HepG2 (cell line): Measurements from ENCODE around the gene ARAP1. TPM values are rescaled to one million over a fixed set of nuclear protein-coding genes. Genes with fewer than 3 reads are reported as not detected.

Source experiments
- ATAC-seq: fragments of 200-7000 bp; cut with Tn5 transposase; 3 replicates; pipeline ENCODE4 v1.9.1; 2020; ENCODE audit warnings: mild to moderate bottlenecking, moderate library complexity
- BruUV-seq: library from RNA; stranded (reverse); fragments of 400-500 nt; replicated peaks from 2 replicates; lab custom pipeline; 2021; lab: Mats Ljungman, UMichigan
- CTCF ChIA-PET: fragments of 300-600 bp; formaldehyde crosslinking; extraction: SDS; loops from one replicate; lab custom pipeline; 2021; ENCODE audit warnings: low total read pairs, inconsistent platforms, low intra/inter-chr PET ratio; lab: Yijun Ruan, JAX
- POLR2A ChIA-PET: fragments of 350-600 bp; sonication (Branson Sonifier 250); formaldehyde crosslinking; loops from one replicate; lab custom pipeline; 2020; ENCODE audit warnings: antibody characterized with exemption, inconsistent platforms; lab: Yijun Ruan, JAX
- DNase-seq: peaks from one replicate; pipeline ENCODE4 v3.0.0-alpha.2; 2015; ENCODE audit warnings: low spot score
- FAIRE-seq: peaks from 3 replicates; lab custom pipeline; 2011; peaks lifted over from hg19 to GRCh38; lab: Jason Lieb, UNC
- H2AFZ ChIP-seq: one replicate; pipeline ENCODE4 v1.6.1; 2011; ENCODE audit warnings: low read length, inconsistent platforms
- H3K27ac ChIP-seq: fragments of 300-600 bp; 3 replicates; pipeline ENCODE4 v1.8.0; 2011; ENCODE audit warnings: mixed run types, mild to moderate bottlenecking, mixed read lengths, low read length, inconsistent platforms; ENCODE audit not compliant: insufficient read depth; ENCODE audit errors: extremely low read length
- H3K27me3 ChIP-seq, 2 experiments: fragments of 200-600 bp in 1 of 2; 2 replicates in 1 of 2; 3 replicates in 1 of 2; pipeline versions ENCODE4 v1.6.0 to v1.8.0; 2011; ENCODE audit warnings: low read length in 2 of 2, mild to moderate bottlenecking in 2 of 2, moderate library complexity in 2 of 2, inconsistent platforms in 1 of 2; ENCODE audit not compliant: insufficient read depth in 2 of 2, control insufficient read depth in 1 of 2
- H3K36me3 ChIP-seq, 2 experiments: fragments of 200-600 bp in 1 of 2; replicated peaks in 1 of 2; 2 replicates in 1 of 2; 3 replicates in 1 of 2; pipeline versions ENCODE4 v1.5.1 to v1.8.0; 2011; ENCODE audit warnings: low read length in 2 of 2, inconsistent platforms in 1 of 2; ENCODE audit not compliant: insufficient read depth in 2 of 2, control insufficient read depth in 1 of 2
- H3K4me1 ChIP-seq: 2 replicates; pipeline ENCODE4 v1.5.1; 2012; ENCODE audit warnings: low read length, inconsistent platforms; ENCODE audit not compliant: insufficient read depth
- H3K4me2 ChIP-seq: 2 replicates; pipeline ENCODE4 v1.6.0; 2011; ENCODE audit warnings: low read depth, low read length, inconsistent platforms
- H3K4me3 ChIP-seq, 3 experiments: fragments of 200-600 bp in 1 of 3; sonication (generic), shearing (Covaris generic) in 1 of 3; replicated peaks in 1 of 3; 2 replicates each; pipeline ENCODE4 v1.5.1; 2011 to 2016; ENCODE audit warnings: low read length in 3 of 3, inconsistent platforms in 2 of 3, low read depth in 2 of 3, mild to moderate bottlenecking in 2 of 3, control low read depth in 1 of 3, mixed read lengths in 1 of 3; ENCODE audit not compliant: insufficient read depth in 1 of 3
- H3K79me2 ChIP-seq: one replicate; pipeline ENCODE4 v1.6.1; 2011; ENCODE audit warnings: low read length, inconsistent platforms; ENCODE audit not compliant: insufficient read depth
- H3K9ac ChIP-seq: 2 replicates; pipeline ENCODE4 v1.6.0; 2011; ENCODE audit warnings: mild to moderate bottlenecking, low read depth, low read length, inconsistent platforms; ENCODE audit not compliant: insufficient read depth
- H3K9me3 ChIP-seq: 2 replicates; pipeline ENCODE4 v1.5.1; 2012; ENCODE audit warnings: mild to moderate bottlenecking, low read length
- H4K20me1 ChIP-seq: 2 replicates; pipeline ENCODE4 v1.6.0; 2011; ENCODE audit warnings: inconsistent platforms, mild to moderate bottlenecking, low read length, moderate library complexity; ENCODE audit not compliant: insufficient read depth
- FOSL2 ChIP-seq: sonication (generic); formaldehyde crosslinking; IDR thresholded peaks from 2 replicates; pipeline ENCODE4 v1.4.0; 2020; ENCODE audit warnings: missing genetic modification reagents
- KAT2B ChIP-seq: fragments of 150-350 bp; IDR thresholded peaks from 2 replicates; pipeline ENCODE4 v1.6.1; 2014; ENCODE audit warnings: low read depth, low read length, borderline replicate concordance
- KDM6A ChIP-seq: IDR thresholded peaks from 2 replicates; pipeline ENCODE4 v1.6.1; 2016; ENCODE audit warnings: low read depth
- ZEB1 ChIP-seq: IDR thresholded peaks from 2 replicates; pipeline ENCODE4 v1.6.1; 2012; ENCODE audit warnings: mild to moderate bottlenecking, low read depth, inconsistent platforms; ENCODE audit not compliant: insufficient replicate concordance
- ZFP37 ChIP-seq: sonication (generic); formaldehyde crosslinking; IDR thresholded peaks from 2 replicates; pipeline ENCODE4 v1.4.0; 2020; ENCODE audit warnings: missing genetic modification reagents, borderline replicate concordance
- ZNF720 ChIP-seq: sonication (generic); formaldehyde crosslinking; IDR thresholded peaks from 2 replicates; pipeline ENCODE4 v1.4.0; 2020; ENCODE audit warnings: missing genetic modification reagents
- WGBS: methylation state at CpG from one replicate; pipeline ENCODE4 v1.1.6; 2017; ENCODE audit warnings: low lambda C conversion rate; 5-methylcytosine and 5-hydroxymethylcytosine counted together
- in situ Hi-C: cut with HindIII; loops from 2 replicates; pipeline ENCODE4 v1.10.0; 2017; ENCODE audit warnings: low pct_unique_long_range_greater_than_20kb; ENCODE audit not compliant: extremely low pct_ligation_motif_present
- intact Hi-C: fragments of 100-400 bp; cut with micrococcal nuclease; formaldehyde crosslinking; loops from one replicate; pipeline ENCODE4 v1.10.0; 2022; ENCODE audit not compliant: unreplicated experiment
- polyA plus RNA-seq, 8 experiments: library from polyadenylated mRNA; depleted of rRNA in 3 of 8; stranded (reverse) in 7 of 8; unstranded in 1 of 8; fragments of >200 nt; fragmentation: Illumina TruSeq in 4 of 8; extraction: Trizol in 4 of 8; gene quantifications; 2 replicates each; pipeline versions ENCODE4 v1.2.1 to v1.2.3, GENCODE V29; 2011 to 2016; ENCODE audit warnings: low read depth in 4 of 8, missing spikeins in 1 of 8, mixed read lengths in 1 of 8; ENCODE audit not compliant: insufficient read depth in 1 of 8
- total RNA-seq, 5 experiments: library from RNA; depleted of rRNA; stranded (reverse); fragments of >200 nt; fragmentation: Illumina TruSeq; extraction: Trizol; gene quantifications; 2 replicates each; pipeline ENCODE4 v1.2.3, GENCODE V29; 2016; ENCODE audit warnings: low read depth in 1 of 5
- TF ChIP-seq, protein P1 (sequence below), 2 experiments: sonication (generic) in 1 of 2; formaldehyde crosslinking in 1 of 2; IDR thresholded peaks; 2 replicates each; pipeline versions ENCODE4 v1.6.1 to v1.9.0; 2014 to 2022; ENCODE audit warnings: antibody characterized with exemption in 1 of 2, borderline replicate concordance in 1 of 2, inconsistent platforms in 1 of 2, low read depth in 1 of 2, missing genetic modification reagents in 1 of 2
- TF ChIP-seq, protein P2 (sequence below): IDR thresholded peaks from 2 replicates; pipeline ENCODE4 v1.6.1; 2016

ARAP1 gene
- total and polyA plus RNA-seq, 2 of the 13 experiments (the other 11 are each of a cell fraction or from before 2014, with no cell fraction given): 43.2 to 55.5 TPM

DNA sequence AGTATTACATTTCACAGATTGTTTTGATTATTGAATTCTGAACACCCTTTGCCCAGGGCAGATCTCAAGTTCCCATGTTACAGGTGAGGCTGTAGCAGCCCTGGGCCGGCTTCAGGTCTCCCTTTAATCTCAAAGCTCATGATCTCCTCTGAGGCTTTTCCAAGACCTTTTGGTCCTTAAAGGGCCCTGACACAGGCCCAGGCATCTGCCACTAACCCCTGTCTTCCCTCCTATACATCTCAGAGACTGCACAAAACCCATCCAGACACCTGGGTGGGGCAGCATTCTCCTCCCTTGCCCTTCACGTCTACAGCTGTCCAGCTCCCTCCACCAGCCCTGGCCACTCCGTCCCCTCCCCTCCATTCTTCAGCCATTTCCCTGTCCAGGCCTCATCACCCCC lies 115.8 kb downstream of the ARAP1 start:
- Histone ChIP-seq H3K4me1 (no peaks in the 10 kb centered on the region), H3K27ac (no peak overlapping the region), H4K20me1 (no peaks in the 10 kb centered on the region), H2AFZ (no peak overlapping the region), H3K27me3 (peaks cover 30 to 94% of the 10 kb centered on the region in 2 experiments), H3K79me2 (no peaks in the 10 kb centered on the region), H3K4me2 (no peak overlapping the region), H3K9me3 (no peaks in the 10 kb centered on the region), H3K36me3 (no peaks in the 10 kb centered on the region), H3K9ac (no peak overlapping the region), H3K4me3 (no peak overlapping the region)
- DNase-seq: no peak
- no peak for FAIRE-seq
- WGBS: 4% methylated on average over 3 of the region's 3 CpGs
- no TSS peak for BruUV-seq
- TF ChIP-seq KAT2B (no peak), ZFP37 (CRISPR knock-in tag) (no peak), ZNF720 (CRISPR knock-in tag) (no peak), FOSL2 (CRISPR knock-in tag) (no peak), KDM6A (no peak), ZEB1 (no peak)
- TF ChIP-seq, protein P1, sequence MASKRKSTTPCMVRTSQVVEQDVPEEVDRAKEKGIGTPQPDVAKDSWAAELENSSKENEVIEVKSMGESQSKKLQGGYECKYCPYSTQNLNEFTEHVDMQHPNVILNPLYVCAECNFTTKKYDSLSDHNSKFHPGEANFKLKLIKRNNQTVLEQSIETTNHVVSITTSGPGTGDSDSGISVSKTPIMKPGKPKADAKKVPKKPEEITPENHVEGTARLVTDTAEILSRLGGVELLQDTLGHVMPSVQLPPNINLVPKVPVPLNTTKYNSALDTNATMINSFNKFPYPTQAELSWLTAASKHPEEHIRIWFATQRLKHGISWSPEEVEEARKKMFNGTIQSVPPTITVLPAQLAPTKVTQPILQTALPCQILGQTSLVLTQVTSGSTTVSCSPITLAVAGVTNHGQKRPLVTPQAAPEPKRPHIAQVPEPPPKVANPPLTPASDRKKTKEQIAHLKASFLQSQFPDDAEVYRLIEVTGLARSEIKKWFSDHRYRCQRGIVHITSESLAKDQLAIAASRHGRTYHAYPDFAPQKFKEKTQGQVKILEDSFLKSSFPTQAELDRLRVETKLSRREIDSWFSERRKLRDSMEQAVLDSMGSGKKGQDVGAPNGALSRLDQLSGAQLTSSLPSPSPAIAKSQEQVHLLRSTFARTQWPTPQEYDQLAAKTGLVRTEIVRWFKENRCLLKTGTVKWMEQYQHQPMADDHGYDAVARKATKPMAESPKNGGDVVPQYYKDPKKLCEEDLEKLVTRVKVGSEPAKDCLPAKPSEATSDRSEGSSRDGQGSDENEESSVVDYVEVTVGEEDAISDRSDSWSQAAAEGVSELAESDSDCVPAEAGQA (IDR thresholded peaks at IDR 0.05; ENCODE audit: low read depth): no peak
- TF ChIP-seq, protein P1 (CRISPR knock-in tag; IDR thresholded peaks at IDR 0.05; ENCODE audit: borderline replicate concordance): no peak
- TF ChIP-seq, protein P2, sequence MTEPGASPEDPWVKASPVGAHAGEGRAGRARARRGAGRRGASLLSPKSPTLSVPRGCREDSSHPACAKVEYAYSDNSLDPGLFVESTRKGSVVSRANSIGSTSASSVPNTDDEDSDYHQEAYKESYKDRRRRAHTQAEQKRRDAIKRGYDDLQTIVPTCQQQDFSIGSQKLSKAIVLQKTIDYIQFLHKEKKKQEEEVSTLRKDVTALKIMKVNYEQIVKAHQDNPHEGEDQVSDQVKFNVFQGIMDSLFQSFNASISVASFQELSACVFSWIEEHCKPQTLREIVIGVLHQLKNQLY (CRISPR knock-in tag): no peak
- ChIA-PET CTCF (no interaction called here), POLR2A (no interaction called here)
- in situ Hi-C loops (no loop called here), intact Hi-C loops (no loop called here)
- ATAC-seq: no peak
